Measurements from ENCODE around the gene TTBK1. TPM values are rescaled to one million over a fixed set of nuclear protein-coding genes. Genes with fewer than 3 reads are reported as not detected.
A peak's percentile ranks its signal among the peaks of the same experiment; 100 is the strongest.

The TTBK1 gene
- total RNA-seq (2022) (not detected in 2 replicates), Bru-seq, nascent RNA (not detected), BruChase-seq, experiment 1, labeled RNA remaining after a 6-hour chase (percentile 2 among the genes with signal in this experiment), BruChase-seq, experiment 2, labeled RNA remaining after a 2-hour chase (percentile 2 among the genes with signal in this experiment)
- long read RNA-seq: 0 reads

- no TSS peak for BruUV-seq (replicated peaks)
- no peak within 1 kb of the TSS for H3K27ac Mint-ChIP-seq (ENCODE audit: low read depth, unreplicated experiment)
- ChIA-PET CTCF (no interaction called here), POLR2A (no interaction called here)
- intact Hi-C loops (cut with micrococcal nuclease): no loop called here
- H3K9me3 Mint-ChIP-seq (ENCODE audit: unreplicated experiment): no peaks in the 10 kb centered on the region
- no peaks in the 10 kb centered on the region for H3K4me1 Mint-ChIP-seq (ENCODE audit: insufficient read depth, unreplicated experiment)
- DNase-seq (ENCODE audit: unreplicated experiment): no peak
- H3K36me3 Mint-ChIP-seq (ENCODE audit: insufficient read depth, unreplicated experiment): no peaks in the 10 kb centered on the region
- no peak within 1 kb of the TSS for H3K4me3 Mint-ChIP-seq (ENCODE audit: unreplicated experiment)
- no peaks in the 10 kb centered on the region for H3K27me3 Mint-ChIP-seq (ENCODE audit: insufficient read depth, unreplicated experiment)
- TF ChIP-seq CTCF (IDR thresholded peaks at IDR 0.05; ENCODE audit: unreplicated experiment): no peak
Observed at GRCh38 chr6:43242908-43243663, at the start of gene TTBK1. Gene TTBK1, plus strand, starts transcription at chr6:43243481. Its CDS starts 3,180 bp downstream, at chr6:43246661.

GRCh38 chr6:43193929-43194328 is 49.4 kb upstream of the TTBK1 start:
- BruUV-seq (replicated peaks): no TSS peak
- Mint-ChIP-seq H3K4me3 (ENCODE audit: unreplicated experiment) (no peak overlapping the region), H3K36me3 (ENCODE audit: insufficient read depth, unreplicated experiment) (peaks cover 58% of the 10 kb centered on the region), H3K27me3 (ENCODE audit: insufficient read depth, unreplicated experiment) (no peaks in the 10 kb centered on the region), H3K9me3 (ENCODE audit: unreplicated experiment) (no peaks in the 10 kb centered on the region), H3K27ac (ENCODE audit: low read depth, unreplicated experiment) (no peak overlapping the region), H3K4me1 (ENCODE audit: insufficient read depth, unreplicated experiment) (no peaks in the 10 kb centered on the region)
- TF ChIP-seq CTCF (IDR thresholded peaks at IDR 0.05; ENCODE audit: unreplicated experiment): no peak
- ChIA-PET CTCF (interaction anchor here (0.6 to 0.7 kb wide), 2 partner anchors 35 to 434 kb away, joined by 4 read pairs; no protein-coding TSS in a partner anchor), POLR2A (interaction anchor here (1.8 kb wide), 1 partner anchor 19 kb away, joined by 4 read pairs; no protein-coding TSS in a partner anchor)
- DNase-seq (ENCODE audit: unreplicated experiment): no peak
- intact Hi-C loops (cut with micrococcal nuclease): no loop called here

GRCh38 chr6:43196337-43196736 is 46.9 kb upstream of the TTBK1 start:
- intact Hi-C loops (cut with micrococcal nuclease): no loop called here
- no peaks in the 10 kb centered on the region for H3K4me1 Mint-ChIP-seq (ENCODE audit: insufficient read depth, unreplicated experiment)
- H3K9me3 Mint-ChIP-seq (ENCODE audit: unreplicated experiment): no peaks in the 10 kb centered on the region
- no peak overlapping the region for H3K27ac Mint-ChIP-seq (ENCODE audit: low read depth, unreplicated experiment)
- DNase-seq (ENCODE audit: unreplicated experiment): no peak
- BruUV-seq (replicated peaks): no TSS peak
- no peak overlapping the region for H3K4me3 Mint-ChIP-seq (ENCODE audit: unreplicated experiment)
- no peaks in the 10 kb centered on the region for H3K27me3 Mint-ChIP-seq (ENCODE audit: insufficient read depth, unreplicated experiment)
- peaks cover 59% of the 10 kb centered on the region for H3K36me3 Mint-ChIP-seq (ENCODE audit: insufficient read depth, unreplicated experiment)
- ChIA-PET CTCF (no interaction called here), POLR2A (interaction anchor here (0.7 kb wide), 1 partner anchor 25 kb away, joined by 3 read pairs; no protein-coding TSS in a partner anchor)
- no peak for TF ChIP-seq CTCF (IDR thresholded peaks at IDR 0.05; ENCODE audit: unreplicated experiment)

- ChIA-PET CTCF (interaction anchor here (1.0 to 1.7 kb wide), 2 partner anchors 12 to 16 kb away, joined by 3 read pairs; no protein-coding TSS in a partner anchor), POLR2A (no interaction called here)
- intact Hi-C loops (cut with micrococcal nuclease): no loop called here
- Mint-ChIP-seq H3K9me3 (ENCODE audit: unreplicated experiment) (no peaks in the 10 kb centered on the region), H3K36me3 (ENCODE audit: insufficient read depth, unreplicated experiment) (peaks cover 35% of the 10 kb centered on the region), H3K4me3 (ENCODE audit: unreplicated experiment) (no peak overlapping the region), H3K4me1 (ENCODE audit: insufficient read depth, unreplicated experiment) (no peaks in the 10 kb centered on the region), H3K27me3 (ENCODE audit: insufficient read depth, unreplicated experiment) (no peaks in the 10 kb centered on the region), H3K27ac (ENCODE audit: low read depth, unreplicated experiment) (no peak overlapping the region)
- no peak for DNase-seq (ENCODE audit: unreplicated experiment)
- BruUV-seq (replicated peaks): no TSS peak
- TF ChIP-seq CTCF (IDR thresholded peaks at IDR 0.05; ENCODE audit: unreplicated experiment): no peak
Observed at GRCh38 chr6:43199912-43200311, 43.4 kb upstream of the TTBK1 start.
